GM21737 (cell line): ENCODE measurements around the gene FUOM.
A peak's percentile ranks its signal among the peaks of the same experiment; 100 is the strongest.

Experiments used
- ATAC-seq: cut with Tn5 transposase; IDR thresholded peaks from one replicate; pipeline ENCODE4 v1.9.1; 2021; ENCODE audit warnings: mild to moderate bottlenecking, moderate library complexity; ENCODE audit not compliant: unreplicated experiment

The FUOM gene

DNA sequence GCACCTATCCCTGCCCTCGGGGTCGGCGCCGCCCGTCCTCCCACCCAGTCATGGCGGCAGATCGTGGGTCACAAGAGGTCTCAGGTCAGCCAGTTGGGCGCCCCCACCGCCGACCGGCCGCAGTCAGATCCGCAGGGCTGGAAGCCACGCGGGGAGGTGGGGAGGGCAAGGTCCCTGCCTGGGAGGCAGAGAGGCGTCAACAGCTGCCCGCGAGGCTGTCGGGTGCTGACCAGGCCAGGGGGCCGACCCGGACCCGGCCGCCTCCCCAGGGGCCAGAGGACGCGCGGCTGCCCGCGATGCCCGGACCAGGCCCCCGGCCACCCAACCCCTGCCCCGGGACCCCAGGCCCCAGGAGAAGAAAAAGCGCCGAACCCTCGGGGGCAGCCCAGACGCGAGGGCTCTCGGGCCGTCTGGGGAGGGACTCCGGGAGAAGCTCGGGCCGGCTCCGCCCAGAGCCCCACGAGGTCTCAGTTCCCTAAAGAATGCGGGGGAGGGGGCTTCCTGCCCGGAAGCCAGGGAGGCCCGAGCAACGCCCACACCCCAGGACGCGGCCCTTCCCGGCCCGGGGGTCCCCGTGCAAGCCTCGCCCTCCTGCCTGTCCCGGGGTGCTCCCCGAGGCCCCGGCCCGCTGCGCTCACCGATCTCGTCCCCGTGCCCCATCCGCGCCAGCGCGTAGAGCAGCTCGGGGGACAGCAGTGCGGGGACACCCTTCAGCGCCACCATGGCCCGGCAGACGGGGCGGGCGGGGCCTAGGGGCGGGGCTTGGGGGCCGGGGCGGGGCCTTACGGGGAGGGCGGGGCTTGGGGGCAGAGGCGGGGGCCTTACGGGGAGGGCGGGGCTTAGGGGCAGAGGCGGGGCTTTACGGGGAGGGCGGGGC, at the start of gene FUOM:
Gene FUOM, minus strand, starts transcription at position 735 of the 877 bp plus-strand sequence. Its CDS starts 12 bp downstream, at position 723.
- peak; percentile 63 for ATAC-seq

DNA sequence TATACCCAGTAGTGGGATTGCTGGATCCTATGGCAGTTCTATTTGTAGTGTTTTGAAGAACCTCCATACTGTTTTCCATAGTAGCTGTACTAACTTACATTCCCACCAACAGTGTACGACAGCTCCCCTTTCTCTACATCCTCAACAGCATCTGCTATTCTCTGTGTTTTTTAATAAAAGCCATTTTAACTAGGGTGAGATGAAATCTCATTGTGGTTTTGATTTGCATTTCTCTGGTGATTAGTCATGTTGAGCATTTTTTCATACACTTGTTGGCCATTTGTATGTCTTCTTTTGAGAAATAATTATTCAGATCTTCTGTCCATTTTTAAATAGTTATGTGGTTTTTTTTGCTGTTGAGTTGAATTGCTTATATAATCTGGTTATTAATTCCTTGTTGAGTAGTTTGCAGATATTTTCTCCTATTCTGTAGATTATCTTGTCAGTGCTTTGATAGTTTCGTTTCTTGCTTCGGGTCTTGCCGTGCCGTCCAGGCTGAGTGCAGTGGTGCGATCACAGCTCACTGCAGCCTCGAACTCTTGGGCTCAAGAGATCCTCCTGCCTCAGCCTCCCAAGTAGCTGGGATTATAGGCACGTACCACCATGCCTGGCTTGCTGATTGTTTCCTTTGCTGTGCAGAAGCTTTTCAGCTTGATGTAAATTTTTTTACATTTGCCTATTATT, 48.2 kb upstream of the FUOM start:
- peak; percentile 41 for ATAC-seq

- ATAC-seq: no peak
Observed at GRCh38 chr10:133405272-133405671, 47.5 kb upstream of the FUOM start.

- ATAC-seq: no peak
Observed at GRCh38 chr10:133403784-133404183, 46.0 kb upstream of the FUOM start.

DNA sequence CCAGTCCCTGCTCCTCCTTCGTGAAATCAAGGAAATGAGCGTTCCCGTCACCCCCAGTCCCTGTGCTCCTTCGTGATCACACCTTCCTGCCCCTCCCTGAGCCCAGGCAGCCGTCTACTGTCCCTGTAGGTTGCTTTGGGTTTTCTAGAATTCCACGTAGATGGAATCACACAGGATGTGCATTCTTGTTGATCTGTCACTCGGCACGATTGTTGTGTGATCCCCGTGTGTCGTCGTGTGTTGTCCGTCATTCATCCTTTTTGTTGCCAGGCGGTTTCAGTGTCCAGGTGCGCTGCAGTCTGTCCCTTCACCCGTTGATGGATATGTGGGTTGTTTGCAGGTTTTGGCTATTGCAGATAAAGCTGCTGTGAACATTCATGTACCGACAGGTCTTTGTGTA, 45.5 kb upstream of the FUOM start:
- no peak for ATAC-seq

GRCh38 chr10:133401981-133402725, 44.3 kb upstream of the FUOM start:
- no peak for ATAC-seq

DNA sequence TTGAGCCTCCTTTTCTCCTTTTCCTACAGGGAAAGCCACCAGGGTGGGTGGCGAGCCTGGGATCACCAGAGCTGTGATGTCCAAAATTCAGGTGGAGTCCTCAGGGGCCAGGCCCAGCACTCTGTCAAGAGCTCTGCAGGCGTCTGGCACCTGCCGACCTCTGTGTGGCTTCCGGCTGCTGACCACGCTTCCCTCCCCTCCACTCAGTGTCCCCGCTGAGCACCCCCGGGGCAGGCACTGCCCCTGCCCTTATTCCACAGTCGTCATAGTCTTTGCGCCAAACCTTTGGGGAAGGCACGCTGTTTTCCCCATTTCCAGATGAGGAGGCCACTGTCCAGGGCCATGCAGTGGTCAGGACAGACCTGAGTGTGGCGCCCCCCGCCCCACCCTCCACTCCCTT, 43.7 kb upstream of the FUOM start:
- no peak for ATAC-seq

GRCh38 chr10:133400624-133401424, 43.0 kb upstream of the FUOM start:
- peak; percentile 51 for ATAC-seq

- no peak for ATAC-seq
Observed at GRCh38 chr10:133399123-133399601, 41.3 kb upstream of the FUOM start.

DNA sequence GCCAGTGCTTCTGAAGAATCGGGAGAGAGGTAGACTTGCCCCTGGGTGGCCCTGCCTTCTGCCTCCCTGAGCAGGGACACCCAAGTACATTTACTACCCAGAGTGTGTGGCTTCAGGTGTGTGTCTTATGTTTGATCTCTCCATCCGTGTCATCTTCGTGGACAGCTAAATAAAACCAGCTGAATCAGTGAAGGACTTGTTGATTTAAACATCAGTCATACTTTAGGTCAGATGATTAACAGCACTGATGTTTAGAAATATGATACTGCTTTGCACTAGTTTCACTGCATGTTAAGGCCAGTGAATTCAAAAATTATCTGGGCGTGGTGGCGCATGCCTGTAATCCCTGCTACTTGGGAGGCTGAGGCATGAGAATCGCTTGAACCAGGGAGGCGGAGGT, 40.1 kb upstream of the FUOM start:
- no peak for ATAC-seq

DNA sequence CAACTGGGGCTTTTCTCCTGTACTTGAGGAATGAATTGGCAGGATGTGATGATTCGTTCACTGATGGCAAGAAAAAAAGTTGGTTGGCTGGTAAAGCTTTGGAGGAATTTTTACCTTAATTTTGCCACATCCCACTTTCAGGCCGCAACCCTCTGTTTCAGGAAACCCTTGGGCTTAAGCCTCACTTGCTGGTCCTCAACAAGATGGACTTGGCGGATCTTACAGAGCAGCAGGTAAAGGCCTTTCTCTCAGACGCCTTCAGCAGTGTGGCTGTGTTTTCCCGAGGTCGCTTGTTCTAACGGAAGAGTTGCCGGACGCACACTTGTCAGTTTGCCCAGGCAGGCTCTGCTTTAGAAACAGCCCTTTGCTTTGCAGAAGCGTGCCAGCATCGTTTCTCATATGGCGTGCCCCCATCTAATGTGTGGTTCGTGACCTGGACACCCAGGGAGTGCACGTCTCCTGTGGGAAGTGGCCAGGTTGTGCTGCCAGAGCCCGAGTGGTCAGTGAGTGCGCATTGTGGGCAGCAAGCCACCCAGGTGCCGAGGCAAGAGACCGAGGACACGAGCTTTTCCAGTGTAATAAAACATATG, 38.3 kb upstream of the FUOM start:
- ATAC-seq: no peak

- ATAC-seq: no peak
Observed at GRCh38 chr10:133394801-133395221, 37.0 kb upstream of the FUOM start.

- ATAC-seq: peak; percentile 58
Observed at GRCh38 chr10:133394064-133394663, 36.3 kb upstream of the FUOM start, which contains the start of gene MTG1. MTG1 (plus strand) TSS chr10:133394157; CDS start chr10:133394221, 64 bp downstream.

DNA sequence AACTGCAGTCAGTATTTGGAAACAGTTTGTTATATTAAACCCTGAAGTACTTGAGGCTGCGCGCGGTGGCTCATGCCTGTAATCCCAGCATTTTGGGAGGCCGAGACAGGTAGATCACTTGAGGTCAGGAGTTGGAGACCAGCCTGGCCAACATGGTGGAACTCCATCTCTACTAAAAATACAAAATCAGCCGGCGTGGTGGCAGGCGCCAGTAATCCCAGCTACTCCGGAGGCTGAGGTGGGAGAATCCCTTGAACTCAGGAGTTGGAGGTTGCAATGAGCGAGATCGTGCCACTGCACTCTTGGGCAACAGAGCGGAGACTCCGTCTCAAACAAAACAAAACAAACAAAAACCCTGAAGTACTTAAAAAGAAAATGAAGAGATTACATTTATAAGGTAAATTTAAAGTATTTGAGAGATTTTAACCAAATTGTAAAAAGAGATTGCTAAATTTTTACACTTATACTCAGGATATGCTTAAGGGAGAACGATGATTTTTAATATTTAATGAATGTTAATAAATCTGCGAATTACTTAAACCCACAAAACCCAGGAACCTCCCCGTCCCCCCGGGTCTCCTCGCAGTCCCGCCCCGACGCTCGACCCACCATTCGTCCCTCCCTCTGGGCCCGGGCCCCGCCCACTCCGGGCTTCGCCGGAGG, 35.7 kb upstream of the FUOM start:
- no peak for ATAC-seq

- ATAC-seq: no peak
Observed at GRCh38 chr10:133391761-133392518, 34.1 kb upstream of the FUOM start.

DNA sequence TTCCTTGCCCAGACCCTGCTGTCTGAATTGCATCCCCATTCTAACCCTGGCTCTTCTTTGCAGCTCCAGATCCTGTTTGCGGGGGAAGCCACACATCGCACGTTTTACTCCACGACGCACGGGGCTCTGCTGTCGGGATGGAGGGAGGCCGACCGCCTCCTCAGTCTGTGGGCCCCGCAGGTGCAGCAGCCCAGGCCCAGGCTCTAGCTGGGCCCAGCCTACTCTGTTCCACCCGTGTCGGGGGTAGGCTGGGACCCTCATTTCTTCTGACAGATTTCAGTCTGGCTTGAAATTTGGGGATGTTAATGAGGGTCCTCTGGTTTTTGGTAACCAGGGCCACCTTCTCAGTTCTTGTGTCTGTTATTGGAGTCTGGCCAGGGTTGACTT, 33.4 kb upstream of the FUOM start:
- no peak for ATAC-seq

DNA sequence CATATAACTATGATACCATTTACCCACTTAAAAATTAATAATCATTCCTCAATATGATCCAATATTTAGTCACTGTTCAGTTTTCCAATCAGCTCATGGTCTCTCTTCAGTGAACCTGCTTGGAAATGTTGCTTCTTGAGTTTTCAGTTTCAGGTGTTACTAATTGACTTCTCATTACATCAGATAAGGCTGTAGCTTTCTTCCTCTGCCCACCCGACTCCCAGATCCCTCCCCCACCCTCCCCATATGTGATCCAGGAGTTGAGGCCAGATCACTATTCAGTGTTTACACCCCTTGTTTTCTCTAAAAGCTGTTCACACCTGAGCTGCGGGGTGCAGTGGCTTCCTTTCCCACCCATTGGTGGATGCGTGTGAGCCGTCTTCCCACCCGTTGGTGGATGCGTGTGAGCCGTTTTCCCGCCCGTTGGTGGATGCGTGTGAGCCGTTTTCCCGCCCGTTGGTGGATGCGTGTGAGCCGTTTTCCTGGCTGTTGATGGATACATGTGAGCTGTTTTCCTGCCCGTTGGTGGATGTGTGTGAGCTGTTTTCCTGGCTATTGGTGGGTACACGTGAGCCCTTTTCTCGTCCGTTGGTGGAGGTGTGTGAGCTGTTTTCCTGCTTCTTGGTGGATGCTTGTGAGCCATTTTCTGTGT, 32.9 kb upstream of the FUOM start:
- ATAC-seq: no peak
